Stimulated activated CD4-positive, alpha-beta T cell treated with anti-CD3 and anti-CD28 coated beads, Interleukin-12 subunit alpha, Interleukin-12 subunit beta, amount 100 ng/mL, for 48 hours (primary cell): ENCODE results near the gene KIAA1586.
"Not testable (repeated sequence)": the region's sequence is repeated elsewhere in the genome, so short reads cannot be mapped to it uniquely, and the experiment has no call there.

ENCODE experiments used
- DNase-seq, 3 donors: peaks; one replicate each; pipeline ENCODE4 v3.0.0-alpha.2; 2020; ENCODE audit warnings: low read depth in 2 of 3, low spot score in 1 of 3

The KIAA1586 gene

GRCh38 chr6:57044568-57044967, 1.9 kb upstream of the KIAA1586 start:
- no peak for DNase-seq

GRCh38 chr6:57047257-57047585, 728 bp downstream of the KIAA1586 start:
- not testable (repeated sequence) for DNase-seq

- not testable (repeated sequence) for DNase-seq
These were observed 1.4 kb downstream of the KIAA1586 start for GRCh38 chr6:57047859-57048258.

- DNase-seq = no peak
These were observed 2.1 kb downstream of the KIAA1586 start for GRCh38 chr6:57048577-57048976.

GRCh38 chr6:57063847-57064246, 17.4 kb downstream of the KIAA1586 start:
- DNase-seq = no peak

GRCh38 chr6:57064809-57065208, 18.3 kb downstream of the KIAA1586 start:
- no peak for DNase-seq

GRCh38 chr6:57068061-57068460, 21.6 kb downstream of the KIAA1586 start:
- no peak for DNase-seq

GRCh38 chr6:57069228-57069627, 22.7 kb downstream of the KIAA1586 start:
- no peak for DNase-seq

- no peak for DNase-seq
These were observed 23.4 kb downstream of the KIAA1586 start for GRCh38 chr6:57069920-57070331.

GRCh38 chr6:57072108-57072507, 25.6 kb downstream of the KIAA1586 start:
- no peak for DNase-seq

- DNase-seq = no peak
These were observed 27.9 kb downstream of the KIAA1586 start for GRCh38 chr6:57074383-57074782.

- DNase-seq = no peak
These were observed 28.6 kb downstream of the KIAA1586 start for GRCh38 chr6:57075092-57075491.

- DNase-seq = no peak
These were observed 32.2 kb downstream of the KIAA1586 start for GRCh38 chr6:57078531-57079207.

- DNase-seq = no peak
These were observed 39.0 kb downstream of the KIAA1586 start for GRCh38 chr6:57085471-57085870.

- DNase-seq = no peak
These were observed 40.4 kb downstream of the KIAA1586 start for GRCh38 chr6:57086843-57087242.

- no peak for DNase-seq
These were observed 41.4 kb downstream of the KIAA1586 start for GRCh38 chr6:57087916-57088315.

- DNase-seq = no peak
These were observed 42.8 kb downstream of the KIAA1586 start for GRCh38 chr6:57089265-57089664.

GRCh38 chr6:57089687-57090457, 43.4 kb downstream of the KIAA1586 start, which contains the start of gene ZNF451:
TSS of gene ZNF451 (plus strand) at chr6:57090188. CDS start at chr6:57090254, 66 bp downstream.
- DNase-seq = peak; percentile 96 to 97 (median 96)

- DNase-seq = not testable (repeated sequence)
These were observed 44.1 kb downstream of the KIAA1586 start for GRCh38 chr6:57090458-57091067.

- not testable (repeated sequence) for DNase-seq
These were observed 44.9 kb downstream of the KIAA1586 start for GRCh38 chr6:57091375-57091774.

GRCh38 chr6:57094689-57095088, 48.2 kb downstream of the KIAA1586 start:
- no peak for DNase-seq

GRCh38 chr6:57097596-57097995, 51.1 kb downstream of the KIAA1586 start:
- DNase-seq = no peak
